Activated naive CD4-positive, alpha-beta T cell treated with anti-CD3 and anti-CD28 coated beads, Interleukin-2, amount 10 ng/mL, durations not matched to agents 7 days and 5 days (primary cell): Measurements from ENCODE around the gene NUP35.
"Not testable (repeated sequence)": the region's sequence is repeated elsewhere in the genome, so short reads cannot be mapped to it uniquely, and the experiment has no call there.

Experiments
- CTCF ChIA-PET: fragments of 350-600 bp; sonication (Branson Sonifier 250); formaldehyde crosslinking; loops from one replicate; lab custom pipeline; 2021; ENCODE audit warnings: antibody characterized with exemption; lab: Charles Lee
- DNase-seq: peaks from one replicate; pipeline ENCODE4 v3.0.0-alpha.2; 2020
- H3K27ac Mint-ChIP-seq: one replicate; pipeline ENCODE4 v1.8.0; 2021; ENCODE audit warnings: mild to moderate bottlenecking, moderate library complexity, mixed read lengths
- H3K27me3 Mint-ChIP-seq: one replicate; pipeline ENCODE4 v1.8.0; 2021; ENCODE audit warnings: mild to moderate bottlenecking, mixed read lengths
- H3K36me3 Mint-ChIP-seq: one replicate; pipeline ENCODE4 v1.8.0; 2021; ENCODE audit warnings: mixed read lengths
- H3K4me1 Mint-ChIP-seq: one replicate; pipeline ENCODE4 v1.8.0; 2021; ENCODE audit warnings: mixed read lengths
- H3K4me3 Mint-ChIP-seq: one replicate; pipeline ENCODE4 v1.8.0; 2021; ENCODE audit warnings: mild to moderate bottlenecking, moderate library complexity, mixed read lengths
- H3K9me3 Mint-ChIP-seq: one replicate; pipeline ENCODE4 v1.8.0; 2021; ENCODE audit warnings: mixed read lengths

Gene NUP35

GRCh38 chr2:183163821-183164649 lies 39.8 kb downstream of the NUP35 start:
- peaks cover 4% of the 10 kb centered on the region for H3K9me3 Mint-ChIP-seq
- H3K27me3 Mint-ChIP-seq, result no peaks in the 10 kb centered on the region
- DNase-seq, result no peak
- H3K4me3 Mint-ChIP-seq, result no peak overlapping the region
- CTCF ChIA-PET, result interaction anchor here (0.8 kb wide), 1 partner anchor 27 kb away, joined by 3 read pairs; no protein-coding TSS in a partner anchor
- H3K27ac Mint-ChIP-seq, result peak overlapping the region; percentile 24
- peaks cover 53% of the 10 kb centered on the region for H3K36me3 Mint-ChIP-seq
- no peaks in the 10 kb centered on the region for H3K4me1 Mint-ChIP-seq

DNA sequence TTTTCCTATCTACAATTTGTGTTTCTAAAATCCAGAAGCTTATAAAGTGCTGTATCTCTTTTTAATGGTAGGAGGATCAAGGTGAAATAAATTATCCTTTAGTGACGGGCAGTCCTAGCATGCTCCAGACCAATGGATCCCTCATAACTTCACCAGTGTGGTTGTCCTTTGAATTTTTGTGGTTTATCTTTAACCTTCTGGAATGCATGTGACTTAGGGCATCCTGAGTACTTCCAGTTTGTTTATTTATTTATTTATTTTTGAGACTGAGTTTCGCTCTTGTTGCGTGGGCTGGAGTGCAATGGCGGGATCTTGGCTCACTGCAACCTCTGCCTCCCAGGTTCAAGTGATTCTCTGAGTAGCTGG lies 40.4 kb downstream of the NUP35 start:
- no peak for DNase-seq
- no peaks in the 10 kb centered on the region for H3K27me3 Mint-ChIP-seq
- H3K9me3 Mint-ChIP-seq, result peaks cover 4% of the 10 kb centered on the region
- H3K27ac Mint-ChIP-seq, result no peak overlapping the region
- no peaks in the 10 kb centered on the region for H3K4me1 Mint-ChIP-seq
- H3K36me3 Mint-ChIP-seq, result peaks cover 56% of the 10 kb centered on the region
- no peak overlapping the region for H3K4me3 Mint-ChIP-seq
- CTCF ChIA-PET, result no interaction called here

GRCh38 chr2:183166210-183166609 lies 42.0 kb downstream of the NUP35 start:
- Mint-ChIP-seq H3K4me1 (peaks cover 4% of the 10 kb centered on the region), H3K36me3 (peaks cover 55% of the 10 kb centered on the region), H3K4me3 (no peak overlapping the region), H3K27me3 (no peaks in the 10 kb centered on the region), H3K9me3 (peaks cover 4% of the 10 kb centered on the region), H3K27ac (no peak overlapping the region)
- CTCF ChIA-PET, result no interaction called here
- DNase-seq, result no peak

DNA sequence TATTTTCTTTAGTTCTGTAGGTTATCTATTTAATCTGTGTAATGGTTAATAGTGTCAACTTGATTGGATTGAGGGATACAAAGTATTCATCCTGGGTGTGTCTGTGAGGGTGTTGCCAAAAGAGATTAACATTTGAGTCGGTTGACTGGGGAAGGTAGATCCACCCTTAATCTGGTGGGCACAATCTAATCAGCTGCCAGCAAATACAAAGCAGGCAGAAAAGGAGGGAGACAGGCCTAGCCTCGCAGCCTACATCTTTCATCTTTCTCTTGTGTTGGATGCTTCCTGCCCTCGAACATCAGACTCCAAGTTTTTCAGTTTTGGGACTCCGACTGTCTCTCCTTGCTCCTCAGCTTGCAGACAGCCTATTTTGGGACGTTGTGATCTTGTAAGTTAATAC lies 42.7 kb downstream of the NUP35 start:
- H3K9me3 Mint-ChIP-seq, result not testable (repeated sequence)

DNA sequence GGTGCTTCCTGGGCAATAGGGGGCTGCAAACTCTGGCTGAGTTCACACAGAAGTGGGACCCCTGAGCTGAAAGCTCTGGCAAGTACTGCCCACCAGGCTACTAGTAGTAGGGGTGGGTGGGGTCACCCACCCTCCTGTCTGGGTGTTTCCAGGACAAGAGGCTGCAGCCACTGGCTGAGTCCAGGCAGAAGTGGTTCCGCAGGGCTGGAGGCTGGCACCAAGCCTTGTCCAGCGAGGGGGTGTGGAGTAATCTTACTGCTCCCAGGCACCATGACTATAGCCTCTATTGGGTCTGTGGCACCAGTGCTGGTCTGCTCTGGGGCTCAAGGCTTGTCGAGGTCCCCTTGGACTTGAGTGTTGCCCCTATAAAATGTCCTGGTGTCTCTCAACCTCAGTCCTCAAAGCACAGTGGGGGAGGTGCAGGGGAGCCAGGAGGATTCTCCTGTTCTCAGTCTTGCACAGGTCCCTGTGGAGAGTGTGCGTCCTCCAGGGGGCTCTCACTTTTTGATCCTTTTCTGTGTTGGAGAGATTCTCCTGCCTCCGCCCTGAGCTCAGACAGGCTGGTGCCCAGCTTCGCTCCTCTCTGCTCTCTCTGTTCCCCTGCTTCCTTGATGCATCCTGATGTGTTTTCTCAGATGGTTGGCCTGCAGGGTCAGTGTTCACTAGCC lies 48.1 kb downstream of the NUP35 start:
- peaks cover 36% of the 10 kb centered on the region for H3K36me3 Mint-ChIP-seq
- H3K27ac Mint-ChIP-seq, result no peak overlapping the region
- H3K9me3 Mint-ChIP-seq, result peaks cover 20% of the 10 kb centered on the region
- CTCF ChIA-PET, result no interaction called here
- H3K4me3 Mint-ChIP-seq, result no peak overlapping the region
- peaks cover 4% of the 10 kb centered on the region for H3K4me1 Mint-ChIP-seq
- H3K27me3 Mint-ChIP-seq, result no peaks in the 10 kb centered on the region
- no peak for DNase-seq

More for the DNA sequence above, 42.7 kb downstream of the NUP35 start:
- H3K27me3 Mint-ChIP-seq, H3K4me3 Mint-ChIP-seq, H3K4me1 Mint-ChIP-seq, DNase-seq, H3K27ac Mint-ChIP-seq, CTCF ChIA-PET: not testable (repeated sequence)
- peaks cover 49% of the 10 kb centered on the region for H3K36me3 Mint-ChIP-seq

DNA sequence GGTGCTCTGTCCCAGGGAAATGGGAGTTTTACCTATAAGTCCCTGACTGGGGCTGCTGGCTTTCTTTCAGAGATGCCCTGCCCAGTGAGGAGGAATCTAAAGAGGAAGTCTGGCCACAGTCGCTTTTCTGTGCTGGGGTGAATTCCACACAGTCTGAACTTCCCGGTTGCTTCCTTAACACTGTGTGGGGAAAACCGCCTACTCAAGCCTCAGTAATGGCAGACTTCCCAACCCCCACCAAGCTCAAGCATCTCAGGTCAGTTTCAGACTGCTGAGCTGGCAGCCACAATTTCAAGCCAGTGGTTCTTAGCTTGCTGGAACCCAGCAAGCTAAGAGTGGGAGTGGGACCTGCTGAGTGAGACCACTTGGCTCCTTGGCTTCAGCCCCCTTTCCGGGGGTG lies 54.9 kb downstream of the NUP35 start:
- Mint-ChIP-seq H3K4me1 (no peaks in the 10 kb centered on the region), H3K4me3 (no peak overlapping the region), H3K36me3 (peaks cover 59% of the 10 kb centered on the region), H3K27ac (no peak overlapping the region), H3K27me3 (no peaks in the 10 kb centered on the region), H3K9me3 (peaks cover 41% of the 10 kb centered on the region)
- CTCF ChIA-PET, result no interaction called here
- DNase-seq, result no peak

DNA sequence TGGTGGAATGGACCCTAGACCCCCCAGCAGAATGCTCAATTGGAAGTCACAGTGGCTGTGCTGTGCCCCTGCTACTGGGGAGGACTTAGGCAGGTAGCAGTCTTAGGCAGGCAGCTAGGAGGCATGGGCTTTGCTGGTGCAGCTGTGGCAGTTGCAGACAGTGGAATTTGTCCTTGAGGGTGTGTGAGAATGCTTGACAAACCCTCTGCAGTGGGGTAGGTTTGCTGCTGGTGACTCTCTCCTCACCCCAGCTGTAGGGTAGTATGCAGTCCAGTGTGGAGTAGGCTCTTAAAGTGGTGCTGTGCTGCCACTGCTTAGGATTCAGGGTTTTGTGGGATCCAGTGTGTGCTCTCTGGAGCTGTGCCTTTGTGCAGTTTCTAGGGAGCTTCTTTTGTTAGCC lies 61.3 kb downstream of the NUP35 start:
- no peak overlapping the region for H3K4me3 Mint-ChIP-seq
- peaks cover 12% of the 10 kb centered on the region for H3K9me3 Mint-ChIP-seq
- H3K4me1 Mint-ChIP-seq, result no peaks in the 10 kb centered on the region
- no peaks in the 10 kb centered on the region for H3K27me3 Mint-ChIP-seq
- CTCF ChIA-PET, result no interaction called here
- no peak for DNase-seq
- no peak overlapping the region for H3K27ac Mint-ChIP-seq
- H3K36me3 Mint-ChIP-seq, result peaks cover 51% of the 10 kb centered on the region

- DNase-seq, result no peak
- Mint-ChIP-seq H3K9me3 (peaks cover 12% of the 10 kb centered on the region), H3K4me1 (no peaks in the 10 kb centered on the region), H3K27me3 (no peaks in the 10 kb centered on the region), H3K27ac (no peak overlapping the region), H3K4me3 (no peak overlapping the region), H3K36me3 (peaks cover 52% of the 10 kb centered on the region)
- CTCF ChIA-PET, result no interaction called here
These were observed 62.1 kb downstream of the NUP35 start for GRCh38 chr2:183186296-183186695.

DNA sequence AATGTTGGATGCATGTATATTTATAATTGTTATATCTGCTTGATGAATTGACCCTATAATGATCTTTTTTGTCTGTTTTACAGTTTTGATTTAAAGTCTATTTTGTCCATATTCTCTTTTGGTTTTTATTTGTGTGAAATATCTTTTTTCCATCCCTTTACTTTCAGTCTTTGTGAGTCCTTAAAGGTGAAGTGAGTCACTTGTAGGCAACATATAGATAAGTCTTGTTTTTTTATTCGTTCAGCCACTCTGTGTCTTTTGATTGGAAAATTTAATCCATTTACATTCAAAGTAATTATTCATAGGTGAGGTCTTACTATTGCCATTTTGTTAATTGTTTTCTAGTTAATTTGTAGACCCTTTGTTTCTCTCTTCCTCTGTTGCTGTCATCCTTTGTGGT lies 62.5 kb downstream of the NUP35 start:
- no peak overlapping the region for H3K27ac Mint-ChIP-seq
- CTCF ChIA-PET, result no interaction called here

DNA sequence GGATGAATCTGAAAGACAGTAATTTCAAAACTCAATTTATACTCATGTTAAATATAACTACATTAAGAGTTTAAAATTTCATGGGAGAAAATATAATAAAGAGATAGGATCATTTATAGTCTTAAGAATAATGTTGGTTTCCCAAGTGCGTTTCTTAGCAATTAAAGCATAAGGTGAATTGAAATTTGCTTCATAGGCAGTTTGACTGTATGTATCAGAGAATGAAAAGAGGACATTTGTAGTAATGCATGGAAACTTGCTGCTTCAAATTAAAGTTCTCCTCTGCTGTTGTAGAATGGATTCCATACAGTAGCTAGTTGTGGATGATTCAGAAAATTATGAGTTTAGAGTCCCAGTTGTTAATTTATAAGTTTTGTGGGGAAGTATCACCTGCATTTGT lies 68.1 kb downstream of the NUP35 start:
- Mint-ChIP-seq H3K4me1 (no peaks in the 10 kb centered on the region), H3K4me3 (no peak overlapping the region), H3K27ac (no peak overlapping the region), H3K36me3 (peaks cover 17% of the 10 kb centered on the region), H3K27me3 (no peaks in the 10 kb centered on the region), H3K9me3 (no peaks in the 10 kb centered on the region)
- CTCF ChIA-PET, result no interaction called here
- no peak for DNase-seq

More for the DNA sequence above, 62.5 kb downstream of the NUP35 start:
- Mint-ChIP-seq H3K27me3 (no peaks in the 10 kb centered on the region), H3K4me3 (no peak overlapping the region), H3K9me3 (peaks cover 12% of the 10 kb centered on the region), H3K36me3 (peaks cover 47% of the 10 kb centered on the region), H3K4me1 (no peaks in the 10 kb centered on the region)
- no peak for DNase-seq

GRCh38 chr2:183193904-183194303 lies 69.7 kb downstream of the NUP35 start:
- Mint-ChIP-seq H3K27me3 (no peaks in the 10 kb centered on the region), H3K4me1 (no peaks in the 10 kb centered on the region), H3K36me3 (peaks cover 13% of the 10 kb centered on the region), H3K27ac (no peak overlapping the region), H3K4me3 (no peak overlapping the region), H3K9me3 (no peaks in the 10 kb centered on the region)
- no peak for DNase-seq
- CTCF ChIA-PET, result no interaction called here

DNA sequence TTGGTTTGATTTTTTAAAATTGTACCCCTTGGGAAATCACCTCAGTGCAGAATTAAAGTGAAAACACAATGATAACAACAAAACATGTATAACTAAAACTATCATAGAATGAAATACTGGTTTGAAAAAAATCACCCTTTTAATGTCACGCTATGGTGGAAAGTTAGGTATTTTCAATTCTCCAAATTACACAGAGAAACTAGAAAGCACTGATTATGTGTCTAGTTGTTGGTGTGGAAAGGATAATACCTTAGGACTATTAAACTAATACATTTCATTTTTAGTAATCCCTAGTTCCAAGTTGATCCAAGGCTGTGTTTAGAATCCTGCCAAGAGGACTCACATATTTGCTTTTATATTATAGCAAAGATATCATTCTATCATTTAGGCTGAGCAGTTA lies 71.2 kb downstream of the NUP35 start:
- Mint-ChIP-seq H3K4me3 (no peak overlapping the region), H3K9me3 (no peaks in the 10 kb centered on the region), H3K27me3 (no peaks in the 10 kb centered on the region), H3K36me3 (peaks cover 16% of the 10 kb centered on the region), H3K4me1 (no peaks in the 10 kb centered on the region), H3K27ac (no peak overlapping the region)
- CTCF ChIA-PET, result interaction anchor here (1.7 kb wide), 1 partner anchor 53 kb away, joined by 3 read pairs; no protein-coding TSS in a partner anchor
- no peak for DNase-seq

- Mint-ChIP-seq H3K4me3 (no peak overlapping the region), H3K36me3 (peaks cover 15% of the 10 kb centered on the region), H3K27ac (no peak overlapping the region), H3K9me3 (no peaks in the 10 kb centered on the region), H3K27me3 (no peaks in the 10 kb centered on the region), H3K4me1 (no peaks in the 10 kb centered on the region)
- DNase-seq, result no peak
- CTCF ChIA-PET, result interaction anchor here (1.7 kb wide), 1 partner anchor 52 kb away, joined by 3 read pairs; no protein-coding TSS in a partner anchor
These were observed 71.8 kb downstream of the NUP35 start for GRCh38 chr2:183195998-183196409.

DNA sequence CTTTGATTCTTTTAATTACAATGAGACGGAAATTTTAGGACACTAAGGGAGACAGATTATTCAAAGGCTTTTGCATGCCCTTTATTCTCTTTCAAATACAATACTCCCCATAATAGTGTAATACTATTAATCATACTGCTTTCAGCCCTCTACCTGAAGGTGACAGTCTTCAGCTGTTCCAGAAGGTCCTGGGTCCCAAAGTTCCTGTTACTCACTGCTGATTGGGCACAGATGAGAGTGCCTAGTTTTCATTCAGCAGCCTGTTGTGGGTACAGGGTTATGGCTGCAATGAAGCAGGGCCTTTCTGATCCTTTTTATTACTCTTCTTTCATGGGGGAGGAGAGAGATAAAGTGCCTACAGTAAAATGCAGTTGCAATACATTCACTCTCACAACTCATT lies 80.2 kb downstream of the NUP35 start:
- no peaks in the 10 kb centered on the region for H3K27me3 Mint-ChIP-seq
- H3K4me1 Mint-ChIP-seq, result no peaks in the 10 kb centered on the region
- peaks cover 5% of the 10 kb centered on the region for H3K36me3 Mint-ChIP-seq
- no peak overlapping the region for H3K27ac Mint-ChIP-seq
- CTCF ChIA-PET, result no interaction called here
- no peak for DNase-seq
- no peaks in the 10 kb centered on the region for H3K9me3 Mint-ChIP-seq
- no peak overlapping the region for H3K4me3 Mint-ChIP-seq

- CTCF ChIA-PET, result no interaction called here
- Mint-ChIP-seq H3K4me3 (no peak overlapping the region), H3K9me3 (no peaks in the 10 kb centered on the region), H3K27me3 (no peaks in the 10 kb centered on the region), H3K27ac (no peak overlapping the region), H3K36me3 (peaks cover 4% of the 10 kb centered on the region), H3K4me1 (peaks cover 6% of the 10 kb centered on the region)
- DNase-seq, result no peak
These were observed 82.9 kb downstream of the NUP35 start for GRCh38 chr2:183207110-183207509.
